ENCODE results near the gene RBPJL.

RBPJL gene

GRCh38 chr20:45343532-45344167 lies 37.0 kb downstream of the RBPJL start:
- peaks cover 4% of the 10 kb centered on the region; the same call in 1 of the 2 replicates for H3K79me2 ChIP-seq (ENCODE audit: low read length)
- H3K4me2 ChIP-seq (ENCODE audit: low read depth, low read length), result no peak overlapping the region
- no peak overlapping the region for H3K27ac ChIP-seq (ENCODE audit: low read length)
- no peak overlapping the region for H2AFZ ChIP-seq (ENCODE audit: low read length)
- H3K4me1 ChIP-seq (ENCODE audit: low read length), result peaks cover 28% of the 10 kb centered on the region
- peaks cover 8% of the 10 kb centered on the region; the same call in 1 of the 2 replicates for H3K27me3 ChIP-seq (replicated peaks; ENCODE audit: insufficient read depth, low read length)
- H3K4me3 ChIP-seq (ENCODE audit: low read length), result no peak overlapping the region
- H3K36me3 ChIP-seq (replicated peaks; ENCODE audit: insufficient read depth, low read length), result no peaks in the 10 kb centered on the region
- no peaks in the 10 kb centered on the region for H3K9me3 ChIP-seq (replicated peaks; ENCODE audit: insufficient read depth, low read length)
- no peaks in the 10 kb centered on the region for H4K20me1 ChIP-seq (ENCODE audit: insufficient read depth, low read length)
- TF ChIP-seq EZH2 (optimal IDR thresholded peaks at IDR 0.05; ENCODE audit: low read depth, low read length) (no peak), EZH2phosphoT487 (IDR thresholded peaks at IDR 0.05; ENCODE audit: low read length) (no peak)
- TF ChIP-seq, protein P1, sequence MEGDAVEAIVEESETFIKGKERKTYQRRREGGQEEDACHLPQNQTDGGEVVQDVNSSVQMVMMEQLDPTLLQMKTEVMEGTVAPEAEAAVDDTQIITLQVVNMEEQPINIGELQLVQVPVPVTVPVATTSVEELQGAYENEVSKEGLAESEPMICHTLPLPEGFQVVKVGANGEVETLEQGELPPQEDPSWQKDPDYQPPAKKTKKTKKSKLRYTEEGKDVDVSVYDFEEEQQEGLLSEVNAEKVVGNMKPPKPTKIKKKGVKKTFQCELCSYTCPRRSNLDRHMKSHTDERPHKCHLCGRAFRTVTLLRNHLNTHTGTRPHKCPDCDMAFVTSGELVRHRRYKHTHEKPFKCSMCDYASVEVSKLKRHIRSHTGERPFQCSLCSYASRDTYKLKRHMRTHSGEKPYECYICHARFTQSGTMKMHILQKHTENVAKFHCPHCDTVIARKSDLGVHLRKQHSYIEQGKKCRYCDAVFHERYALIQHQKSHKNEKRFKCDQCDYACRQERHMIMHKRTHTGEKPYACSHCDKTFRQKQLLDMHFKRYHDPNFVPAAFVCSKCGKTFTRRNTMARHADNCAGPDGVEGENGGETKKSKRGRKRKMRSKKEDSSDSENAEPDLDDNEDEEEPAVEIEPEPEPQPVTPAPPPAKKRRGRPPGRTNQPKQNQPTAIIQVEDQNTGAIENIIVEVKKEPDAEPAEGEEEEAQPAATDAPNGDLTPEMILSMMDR (IDR thresholded peaks at IDR 0.05; ENCODE audit: low read length), result no peak
- peaks cover 5% of the 10 kb centered on the region; the same call in 1 of the 2 replicates for H3F3A ChIP-seq (ENCODE audit: insufficient read depth, low read length)
- no peak for DNase-seq
- H3K9me2 ChIP-seq (replicated peaks; ENCODE audit: insufficient read depth, low read length), result no peaks in the 10 kb centered on the region
- no peak overlapping the region for H3K9ac ChIP-seq (ENCODE audit: low read length)

GRCh38 chr20:45344168-45344860 lies 37.7 kb downstream of the RBPJL start:
- no peaks in the 10 kb centered on the region for H4K20me1 ChIP-seq (ENCODE audit: insufficient read depth, low read length)
- no peak for DNase-seq
- peaks cover 8% of the 10 kb centered on the region; the same call in 1 of the 2 replicates for H3K27me3 ChIP-seq (replicated peaks; ENCODE audit: insufficient read depth, low read length)
- no peaks in the 10 kb centered on the region for H3K9me3 ChIP-seq (replicated peaks; ENCODE audit: insufficient read depth, low read length)
- TF ChIP-seq EZH2 (optimal IDR thresholded peaks at IDR 0.05; ENCODE audit: low read depth, low read length), result no peak
- TF ChIP-seq EZH2phosphoT487 (IDR thresholded peaks at IDR 0.05; ENCODE audit: low read length), result no peak
- TF ChIP-seq, protein P1 (IDR thresholded peaks at IDR 0.05; ENCODE audit: low read length), result no peak
- no peak overlapping the region for H2AFZ ChIP-seq (ENCODE audit: low read length)
- peaks cover 5% of the 10 kb centered on the region; the same call in 1 of the 2 replicates for H3F3A ChIP-seq (ENCODE audit: insufficient read depth, low read length)
- no peak overlapping the region for H3K9ac ChIP-seq (ENCODE audit: low read length)
- H3K36me3 ChIP-seq (replicated peaks; ENCODE audit: insufficient read depth, low read length), result no peaks in the 10 kb centered on the region
- no peak overlapping the region for H3K4me3 ChIP-seq (ENCODE audit: low read length)
- H3K27ac ChIP-seq (ENCODE audit: low read length), result no peak overlapping the region
- no peaks in the 10 kb centered on the region for H3K9me2 ChIP-seq (replicated peaks; ENCODE audit: insufficient read depth, low read length)
- no peak overlapping the region for H3K4me2 ChIP-seq (ENCODE audit: low read depth, low read length)
- peaks cover 22% of the 10 kb centered on the region for H3K4me1 ChIP-seq (ENCODE audit: low read length)
- H3K79me2 ChIP-seq (ENCODE audit: low read length), result peaks cover 4% of the 10 kb centered on the region; the same call in 1 of the 2 replicates

- H3K36me3 ChIP-seq (replicated peaks; ENCODE audit: insufficient read depth, low read length), result no peaks in the 10 kb centered on the region
- H3K4me1 ChIP-seq (ENCODE audit: low read length), result peaks cover 12% of the 10 kb centered on the region
- no peaks in the 10 kb centered on the region for H3K9me3 ChIP-seq (replicated peaks; ENCODE audit: insufficient read depth, low read length)
- no peak overlapping the region for H3K9ac ChIP-seq (ENCODE audit: low read length)
- TF ChIP-seq, protein P1 (IDR thresholded peaks at IDR 0.05; ENCODE audit: low read length), result no peak
- TF ChIP-seq EZH2 (optimal IDR thresholded peaks at IDR 0.05; ENCODE audit: low read depth, low read length), result no peak
- no peak for TF ChIP-seq EZH2phosphoT487 (IDR thresholded peaks at IDR 0.05; ENCODE audit: low read length)
- H2AFZ ChIP-seq (ENCODE audit: low read length), result no peak overlapping the region
- DNase-seq, result no peak
- no peaks in the 10 kb centered on the region for H4K20me1 ChIP-seq (ENCODE audit: insufficient read depth, low read length)
- H3F3A ChIP-seq (ENCODE audit: insufficient read depth, low read length), result no peaks in the 10 kb centered on the region
- peaks cover 8% of the 10 kb centered on the region; the same call in 1 of the 2 replicates for H3K27me3 ChIP-seq (replicated peaks; ENCODE audit: insufficient read depth, low read length)
- H3K9me2 ChIP-seq (replicated peaks; ENCODE audit: insufficient read depth, low read length), result no peaks in the 10 kb centered on the region
- H3K79me2 ChIP-seq (ENCODE audit: low read length), result peaks cover 4% of the 10 kb centered on the region; the same call in 1 of the 2 replicates
- no peak overlapping the region for H3K4me2 ChIP-seq (ENCODE audit: low read depth, low read length)
- no peak overlapping the region for H3K4me3 ChIP-seq (ENCODE audit: low read length)
- no peak overlapping the region for H3K27ac ChIP-seq (ENCODE audit: low read length)
These were observed 38.7 kb downstream of the RBPJL start for GRCh38 chr20:45345104-45345936.

Measured in MM.1S (cell line).